T-helper 2 cell treated with Interferon-gamma antibody and Interleukin-4, amounts not matched to agents 100 ng/mL and 5 ng/mL, for 36 hours (primary cell): ENCODE results near the gene RXRA. TPM values are rescaled to one million over a fixed set of nuclear protein-coding genes. Genes with fewer than 3 reads are reported as not detected.

Source experiments
- intact Hi-C: fragments of 100-400 bp; cut with micrococcal nuclease; formaldehyde crosslinking; loops from one replicate; pipeline ENCODE4 v1.15.1; 2023
- total RNA-seq: library from RNA; stranded (reverse); gene quantifications from 2 replicates; pipeline ENCODE4 v1.2.3, GENCODE V29; 2022

Gene RXRA
- 6.6 and 7.8 TPM in 2 replicates for total RNA-seq

DNA sequence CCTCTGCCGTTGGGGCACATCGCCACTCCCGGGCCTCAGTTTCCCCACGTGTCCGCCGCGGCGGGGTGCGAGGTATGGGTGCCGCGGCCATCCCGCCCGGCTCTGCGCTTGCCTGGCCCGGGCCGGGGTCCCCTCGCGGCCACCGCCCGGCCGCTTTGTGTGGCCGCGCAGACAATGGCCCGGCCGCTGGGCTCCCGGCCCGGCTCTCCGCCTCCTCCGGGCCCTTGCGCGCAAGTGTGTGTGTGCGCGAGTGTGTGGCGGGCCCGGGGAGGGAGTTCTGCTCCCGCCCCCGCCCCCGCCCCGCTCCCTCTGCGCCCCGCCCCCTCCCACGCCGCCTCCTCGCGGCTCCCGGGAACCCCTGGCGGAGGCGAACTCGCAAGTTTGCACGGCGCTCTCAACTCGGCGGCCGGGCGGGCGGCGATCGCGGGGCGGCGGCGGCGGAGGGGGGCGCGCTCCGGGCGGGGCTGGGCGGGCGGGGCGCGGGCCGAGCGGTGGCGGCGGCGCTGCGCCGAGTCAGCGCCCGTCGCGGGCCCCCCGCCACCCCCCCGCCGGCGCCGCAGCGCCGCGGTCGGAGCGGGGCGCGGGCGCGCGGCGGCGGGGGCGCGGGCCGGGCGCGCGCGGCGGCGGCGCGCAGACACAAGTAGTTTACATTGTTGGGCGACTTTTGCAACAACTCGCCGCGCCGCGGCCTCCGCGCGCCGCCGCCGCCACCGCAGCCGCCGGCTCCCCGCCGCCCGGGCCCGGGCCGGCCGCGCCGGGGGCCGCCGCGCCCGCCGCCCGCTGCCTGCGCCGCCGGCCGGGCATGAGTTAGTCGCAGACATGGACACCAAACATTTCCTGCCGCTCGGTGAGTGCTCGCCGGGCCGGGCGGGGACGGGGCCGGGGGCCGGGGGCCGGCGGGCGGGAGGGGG is at the start of gene RXRA:
TSS of gene RXRA (plus strand) at position 643 of the 911 bp plus-strand sequence. CDS start at position 820, 177 bp downstream.
- intact Hi-C loops = loop anchor here (5.0 to 10.0 kb wide), 2 partner anchors 154 to 261 kb away; partner anchors contain the start of gene BRD3

DNA sequence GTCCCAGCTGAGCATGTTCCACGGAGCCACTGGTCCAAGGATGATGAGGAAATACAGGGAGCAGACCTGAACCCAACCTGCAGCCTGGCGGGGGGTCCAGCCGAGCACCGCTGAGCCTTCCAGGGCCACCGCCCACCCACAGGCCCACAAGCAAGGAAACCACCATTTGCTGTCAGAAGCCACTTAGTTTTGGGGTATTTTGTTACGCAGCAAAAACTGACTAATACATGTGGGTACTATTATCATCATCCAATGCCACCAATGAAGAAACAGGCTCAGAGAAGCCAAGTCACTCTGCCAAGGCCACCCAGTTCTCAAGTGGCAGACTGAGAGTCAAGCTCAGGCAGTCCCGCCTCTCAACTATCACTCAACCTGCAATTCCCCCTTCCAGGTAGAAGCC is 48.0 kb upstream of the RXRA start:
- intact Hi-C loops = no loop called here

DNA sequence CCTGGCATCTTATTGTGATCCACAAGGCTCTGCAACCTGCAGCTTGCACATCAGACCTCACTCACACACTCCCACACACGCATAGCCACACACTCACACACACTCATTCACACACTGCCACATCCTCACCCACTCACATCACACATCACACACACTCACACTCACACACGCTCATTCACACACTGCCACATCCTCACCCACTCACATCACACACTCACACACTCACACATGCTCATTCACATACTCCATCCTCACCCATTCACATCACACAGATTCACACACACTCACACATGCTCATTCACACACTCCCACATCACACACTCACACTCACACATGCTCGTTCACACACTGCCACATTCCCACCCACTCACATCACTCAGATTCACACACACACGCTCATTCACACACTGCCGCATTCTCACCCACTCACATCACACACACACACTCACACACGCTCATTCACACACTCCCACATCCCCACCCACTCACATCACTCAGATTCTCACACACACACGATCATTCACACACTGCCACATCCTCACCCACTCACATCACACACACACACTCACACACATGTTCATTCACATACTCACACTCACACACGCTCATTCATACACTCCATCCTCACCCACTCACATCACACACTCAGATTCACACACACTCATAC is 47.1 kb upstream of the RXRA start:
- intact Hi-C loops = no loop called here

DNA sequence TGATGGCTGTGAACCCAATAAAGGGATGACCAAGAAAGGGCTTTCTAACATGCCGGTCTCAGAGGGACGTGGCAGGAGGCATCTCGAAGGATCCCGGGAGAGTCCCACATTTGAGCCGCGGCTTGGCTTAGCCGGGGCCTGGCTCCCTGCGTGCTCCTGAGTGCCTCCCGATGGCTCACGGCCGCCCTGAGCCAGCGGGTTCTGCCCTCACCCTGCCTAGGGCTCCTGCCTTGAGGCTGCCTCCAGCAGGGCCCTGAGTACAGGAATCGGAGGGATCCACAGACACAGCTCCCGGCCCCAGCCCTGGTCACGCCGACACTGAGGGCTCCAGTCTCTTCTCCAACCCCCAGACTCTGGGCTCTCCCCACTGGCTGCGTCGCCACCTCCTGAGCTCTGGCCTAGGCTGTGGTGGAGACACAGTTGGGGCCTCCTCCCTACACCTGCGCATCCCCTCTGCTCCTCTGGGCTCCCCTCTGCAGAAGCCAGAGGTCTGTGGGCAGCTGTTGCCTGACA is 44.1 kb upstream of the RXRA start:
- intact Hi-C loops = no loop called here

DNA sequence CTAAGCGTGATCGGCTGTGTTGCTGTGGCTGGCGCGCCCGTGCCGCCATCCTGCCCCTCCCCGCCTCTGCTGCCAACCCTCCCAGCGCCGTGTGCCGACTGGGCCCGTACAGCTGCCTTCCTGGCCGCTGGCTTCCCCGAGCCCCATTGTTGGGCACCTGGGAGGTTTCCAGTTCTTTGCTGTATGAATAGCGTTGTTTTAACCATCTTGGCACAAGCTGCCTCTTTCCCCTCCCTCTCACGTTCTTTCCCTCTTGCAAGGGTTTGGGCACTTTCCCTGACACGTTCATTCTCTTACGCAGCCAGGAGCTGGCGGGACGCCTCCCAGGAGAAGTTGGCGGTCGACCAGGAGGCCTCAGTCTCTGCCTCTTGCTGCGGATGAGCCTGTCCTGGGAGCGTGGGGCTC is 43.1 kb upstream of the RXRA start:
- intact Hi-C loops = no loop called here

DNA sequence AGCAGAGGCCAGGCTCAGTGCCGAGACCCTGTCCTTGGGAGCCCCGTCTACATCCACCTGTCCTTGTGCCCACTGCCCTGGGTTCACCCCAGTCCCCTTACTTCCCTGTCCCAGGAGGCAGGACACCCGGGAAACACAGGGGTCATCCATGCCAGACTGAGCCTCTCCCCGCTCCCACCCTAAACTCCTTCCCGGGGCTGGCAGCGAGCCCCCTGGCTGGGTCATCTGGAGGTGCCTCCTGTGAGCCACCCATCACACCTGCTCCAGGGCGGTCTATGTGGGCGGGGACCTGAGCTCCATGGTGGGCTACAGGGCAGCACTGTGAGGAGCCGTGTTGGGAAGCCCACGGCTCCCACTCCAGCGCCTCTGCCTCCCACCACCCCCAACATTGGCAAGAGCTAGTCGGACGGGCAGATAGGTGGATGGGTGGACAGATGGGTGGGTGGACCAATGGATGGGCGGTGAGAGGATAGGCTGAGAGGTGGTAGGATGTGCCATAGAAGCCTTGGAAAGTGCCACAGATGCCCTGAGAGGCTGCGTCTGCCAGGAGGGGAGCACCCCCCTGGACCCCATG is 42.5 kb upstream of the RXRA start:
- intact Hi-C loops = no loop called here

DNA sequence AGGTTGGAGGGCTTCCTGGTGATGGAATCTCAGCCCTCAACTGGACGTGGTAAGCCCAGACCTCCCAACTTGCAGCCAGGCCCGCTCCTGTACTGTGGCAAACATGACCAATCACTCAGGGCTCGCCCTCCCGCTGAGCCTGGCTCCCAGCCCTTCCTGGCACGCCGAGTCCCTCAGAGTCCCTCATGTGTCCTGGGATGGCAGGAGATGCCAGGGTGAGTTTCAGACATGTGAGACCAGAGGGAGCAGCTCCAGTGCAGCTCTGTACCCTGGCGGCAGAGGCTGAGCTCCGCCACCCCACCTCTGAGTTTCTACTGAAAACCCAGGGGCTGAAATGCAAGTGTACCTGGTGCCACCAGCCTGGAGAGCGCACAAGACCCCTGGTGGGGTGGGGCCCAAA is 42.0 kb upstream of the RXRA start:
- intact Hi-C loops = no loop called here

DNA sequence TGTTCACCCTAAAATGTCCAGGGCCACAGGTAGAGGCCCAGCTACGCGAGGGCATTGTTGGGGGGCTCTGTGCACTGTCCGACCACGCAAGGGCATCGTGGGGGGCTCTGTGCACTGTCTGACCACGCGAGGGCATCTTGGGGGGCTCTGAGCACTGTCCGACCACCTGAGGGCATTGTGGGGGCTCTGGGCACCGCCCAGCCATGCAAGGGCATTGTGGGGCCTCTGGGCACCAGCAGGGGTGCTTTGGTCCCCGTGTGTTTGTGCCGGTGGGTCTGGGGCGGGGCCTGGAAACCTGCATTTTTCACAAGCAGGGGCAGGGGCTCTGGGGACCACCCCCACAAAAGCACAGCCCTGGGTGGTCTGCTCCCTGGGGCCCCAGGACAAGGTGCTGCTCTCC is 41.5 kb upstream of the RXRA start:
- intact Hi-C loops = no loop called here

DNA sequence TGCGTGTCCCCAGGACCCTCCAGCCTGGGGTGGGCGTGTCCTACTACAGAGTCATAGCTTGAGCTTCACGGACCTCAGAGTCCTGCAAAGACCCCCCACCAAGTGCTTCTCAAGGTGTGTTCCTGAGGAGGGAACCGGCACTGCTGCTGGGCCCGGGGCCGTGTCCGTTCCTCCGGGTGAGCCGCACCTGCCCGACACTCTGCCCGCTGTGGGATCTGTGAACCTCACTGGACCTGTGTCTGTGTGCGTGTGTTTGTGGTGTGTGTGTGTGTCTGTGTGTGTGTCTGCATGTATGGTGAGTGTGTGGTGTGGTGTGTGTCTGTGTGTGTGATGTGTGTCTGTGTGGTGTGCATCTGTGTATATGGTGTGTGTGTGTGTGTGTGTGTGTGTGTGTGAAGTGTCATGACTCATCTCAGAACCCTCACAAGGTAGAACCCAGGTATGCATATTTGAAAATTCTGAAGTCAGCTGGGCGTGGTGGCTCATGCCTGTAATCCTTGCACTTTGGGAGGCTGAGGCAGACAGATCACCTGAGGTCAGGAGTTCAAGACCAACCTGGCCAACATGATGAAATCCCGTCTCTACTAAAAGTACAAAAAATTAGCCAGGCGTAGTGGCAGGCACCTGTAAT is 40.9 kb upstream of the RXRA start:
- intact Hi-C loops = no loop called here

DNA sequence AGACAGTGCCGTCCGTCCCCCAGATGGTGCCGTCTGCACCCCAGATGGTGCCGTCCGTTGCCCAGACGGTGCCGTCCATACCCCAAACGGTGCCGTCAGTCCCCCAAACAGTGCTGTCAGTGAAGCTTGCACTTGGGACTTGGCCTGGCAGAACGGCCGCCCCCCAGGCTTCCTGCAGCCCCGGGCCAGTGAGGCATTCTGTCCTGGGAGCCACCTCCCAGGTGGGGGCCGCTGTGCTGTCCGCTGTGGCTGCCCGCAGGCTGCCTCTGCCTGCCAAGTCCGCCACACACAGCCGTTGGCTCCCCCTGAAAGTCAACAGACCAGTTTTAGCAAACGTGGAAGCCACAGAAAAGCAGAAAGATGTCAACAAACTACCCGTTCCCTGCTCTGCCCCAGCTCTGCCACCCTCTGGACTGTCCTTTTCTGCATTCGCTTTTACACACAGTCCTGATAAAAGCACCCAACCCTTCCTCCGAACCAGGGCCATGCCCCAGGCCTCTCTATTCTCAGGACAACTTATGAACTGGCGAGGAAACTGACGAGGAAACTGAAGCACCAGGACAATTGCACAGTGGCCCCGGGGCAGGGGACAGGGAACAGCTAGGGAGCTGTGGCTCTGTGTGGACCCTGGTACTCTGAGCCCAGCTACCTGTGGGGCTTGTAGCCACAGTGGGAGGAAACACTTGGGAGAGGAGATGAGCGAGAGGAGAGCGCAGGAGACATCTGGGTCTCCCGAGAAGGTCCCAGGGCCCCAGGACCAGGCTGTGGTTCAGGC is 39.6 kb upstream of the RXRA start:
- intact Hi-C loops = no loop called here

DNA sequence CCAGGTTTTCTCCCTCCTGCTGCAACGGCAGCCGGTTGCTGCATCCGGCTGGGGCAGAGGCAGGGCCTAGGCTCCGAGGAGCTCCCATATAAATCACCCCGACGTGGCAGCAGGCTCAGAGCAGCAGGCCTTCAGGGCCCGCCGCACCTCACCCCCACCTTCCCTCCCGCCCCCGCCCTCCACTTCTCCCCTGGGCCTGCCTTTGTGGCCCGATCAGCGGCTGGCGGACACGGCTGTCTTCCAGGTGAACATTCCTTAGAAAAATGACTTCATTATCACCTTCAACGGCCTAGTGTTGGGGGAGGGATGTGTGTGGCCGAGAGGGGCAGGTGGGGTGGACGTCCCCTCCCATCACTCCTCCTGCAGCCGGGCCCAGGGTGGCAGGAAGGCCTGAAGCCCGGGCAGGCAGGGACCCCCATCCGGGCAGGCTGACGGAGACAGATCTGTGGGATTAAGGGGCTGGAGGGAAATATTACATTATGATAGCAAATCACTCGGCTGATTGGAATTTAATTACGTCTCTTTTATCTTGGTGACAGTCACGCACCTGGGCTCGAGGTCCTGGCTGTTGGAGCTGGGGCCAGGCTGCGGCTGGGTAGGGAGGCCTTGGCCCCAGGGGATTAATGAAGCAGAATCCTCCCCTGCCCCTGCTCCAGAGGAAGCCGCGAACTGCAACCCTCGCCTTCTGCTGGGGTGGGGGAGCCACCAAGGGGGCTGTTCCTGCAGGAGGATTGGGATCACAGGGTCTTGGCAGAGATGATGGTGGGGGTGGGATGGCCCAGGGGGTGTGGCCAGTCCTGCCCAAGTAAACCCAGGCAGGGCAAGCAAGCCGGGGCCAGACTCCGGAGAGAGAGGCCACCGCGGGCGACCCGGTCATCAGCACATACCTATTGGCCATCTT is 38.4 kb upstream of the RXRA start:
- intact Hi-C loops = no loop called here

DNA sequence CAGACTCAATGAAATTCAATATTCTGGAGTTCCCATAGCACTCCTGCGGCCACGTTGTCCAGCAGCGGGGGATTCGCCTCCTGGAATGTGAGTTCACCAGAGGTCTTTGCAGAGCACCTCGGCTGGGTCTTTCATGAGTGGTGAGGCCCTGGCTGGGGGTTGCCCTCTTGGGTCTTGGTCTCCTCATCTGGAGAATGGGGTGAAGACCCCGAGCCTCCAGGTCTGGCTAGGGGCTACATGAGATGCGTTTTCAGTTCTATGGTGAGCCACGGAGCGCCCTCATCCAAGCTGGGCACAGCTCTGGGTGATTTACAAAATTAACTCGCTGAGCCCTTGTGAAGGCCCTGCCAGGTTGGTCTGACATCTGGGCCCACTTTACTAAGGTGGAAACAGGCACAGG is 37.5 kb upstream of the RXRA start:
- intact Hi-C loops = no loop called here

DNA sequence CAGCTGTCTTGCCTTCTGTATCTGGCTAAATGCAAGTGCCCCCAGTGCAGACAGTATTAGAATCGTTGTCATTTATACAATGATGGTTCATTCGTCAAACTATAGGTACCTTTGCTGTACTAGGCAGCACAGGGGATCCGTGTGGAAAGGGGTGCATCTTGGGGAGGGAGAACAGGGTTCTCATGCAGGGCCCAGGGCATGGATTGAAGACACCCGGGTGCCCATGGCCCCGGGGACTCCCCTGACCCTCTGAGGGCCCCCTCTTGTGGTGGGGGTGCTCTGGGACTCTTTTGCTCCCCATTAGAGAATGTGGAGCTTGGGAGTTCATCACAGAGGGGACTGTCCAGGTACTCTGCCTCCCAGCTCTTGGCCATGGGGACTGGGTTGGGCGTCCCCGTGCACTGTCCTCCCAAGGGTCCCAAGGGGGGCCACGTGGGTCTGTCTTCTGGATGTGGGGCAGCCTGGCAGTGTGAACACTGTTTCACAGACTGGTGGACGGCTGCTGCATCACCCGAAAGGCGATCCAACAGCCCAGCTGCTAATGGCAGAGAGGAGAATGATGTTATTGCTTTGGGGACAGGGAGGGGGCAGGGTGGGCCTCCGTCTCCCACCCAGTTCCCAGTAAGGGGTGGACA is 36.9 kb upstream of the RXRA start:
- intact Hi-C loops = no loop called here

DNA sequence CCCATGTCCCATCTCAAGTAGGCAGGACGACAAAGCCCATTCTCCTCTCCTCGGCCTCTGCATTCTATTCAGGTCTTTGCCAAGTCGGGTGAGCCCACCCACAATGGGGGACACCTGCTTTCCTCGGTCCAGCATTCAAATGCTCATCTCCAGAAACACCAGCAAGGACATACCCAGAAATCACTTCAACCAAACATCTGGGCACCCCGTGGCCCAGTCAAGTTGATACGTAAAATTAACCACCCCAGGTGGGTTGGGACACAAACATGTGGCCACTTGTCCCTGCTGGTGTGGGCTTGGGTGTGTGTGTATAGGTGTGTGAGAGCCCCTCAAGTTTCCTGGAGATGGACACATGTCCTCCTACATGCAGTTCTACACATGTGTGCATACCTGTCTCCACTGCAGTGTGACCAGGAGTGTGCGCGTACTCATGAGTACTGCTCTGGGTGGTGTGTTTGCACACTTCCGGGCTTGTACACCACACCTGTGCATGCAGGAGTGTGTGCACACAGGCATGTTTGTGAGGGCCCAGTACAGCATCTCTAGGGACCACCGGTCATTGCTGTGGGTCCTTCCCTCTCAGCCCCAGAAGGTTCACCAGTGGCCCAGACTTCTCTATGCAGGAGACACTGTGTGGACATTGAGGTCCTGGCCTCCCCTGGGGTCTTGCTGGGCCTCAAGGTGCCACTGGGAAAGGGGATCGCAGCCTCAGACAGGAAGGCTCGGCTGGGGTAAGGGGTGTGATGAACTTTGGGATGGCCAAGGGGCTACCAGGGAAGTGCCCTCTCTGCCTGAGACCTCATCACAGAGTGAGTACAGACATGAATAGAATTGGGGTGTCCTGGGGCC is 35.4 kb upstream of the RXRA start:
- intact Hi-C loops = no loop called here

DNA sequence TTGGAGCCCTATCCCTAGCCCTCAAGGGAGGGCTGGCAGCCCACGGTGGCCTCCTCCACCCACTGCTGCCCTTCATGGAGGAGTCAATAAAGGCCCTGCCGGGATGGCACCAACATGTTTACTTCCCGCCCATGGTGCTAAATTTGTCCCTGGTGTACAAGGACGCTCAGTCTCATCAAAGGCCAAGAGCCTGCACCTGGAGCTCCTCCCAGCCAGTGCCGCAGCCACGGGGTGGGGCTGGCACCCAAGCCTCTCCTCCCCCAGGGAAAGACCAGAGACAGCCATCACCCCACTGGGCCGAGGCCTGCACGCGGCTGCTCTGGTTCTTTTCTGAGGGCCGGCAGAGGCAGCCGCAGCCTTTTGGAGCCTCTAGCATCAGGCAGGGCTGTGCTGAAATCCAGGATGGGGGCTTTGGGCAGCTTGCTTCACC is 34.8 kb upstream of the RXRA start:
- intact Hi-C loops = no loop called here

DNA sequence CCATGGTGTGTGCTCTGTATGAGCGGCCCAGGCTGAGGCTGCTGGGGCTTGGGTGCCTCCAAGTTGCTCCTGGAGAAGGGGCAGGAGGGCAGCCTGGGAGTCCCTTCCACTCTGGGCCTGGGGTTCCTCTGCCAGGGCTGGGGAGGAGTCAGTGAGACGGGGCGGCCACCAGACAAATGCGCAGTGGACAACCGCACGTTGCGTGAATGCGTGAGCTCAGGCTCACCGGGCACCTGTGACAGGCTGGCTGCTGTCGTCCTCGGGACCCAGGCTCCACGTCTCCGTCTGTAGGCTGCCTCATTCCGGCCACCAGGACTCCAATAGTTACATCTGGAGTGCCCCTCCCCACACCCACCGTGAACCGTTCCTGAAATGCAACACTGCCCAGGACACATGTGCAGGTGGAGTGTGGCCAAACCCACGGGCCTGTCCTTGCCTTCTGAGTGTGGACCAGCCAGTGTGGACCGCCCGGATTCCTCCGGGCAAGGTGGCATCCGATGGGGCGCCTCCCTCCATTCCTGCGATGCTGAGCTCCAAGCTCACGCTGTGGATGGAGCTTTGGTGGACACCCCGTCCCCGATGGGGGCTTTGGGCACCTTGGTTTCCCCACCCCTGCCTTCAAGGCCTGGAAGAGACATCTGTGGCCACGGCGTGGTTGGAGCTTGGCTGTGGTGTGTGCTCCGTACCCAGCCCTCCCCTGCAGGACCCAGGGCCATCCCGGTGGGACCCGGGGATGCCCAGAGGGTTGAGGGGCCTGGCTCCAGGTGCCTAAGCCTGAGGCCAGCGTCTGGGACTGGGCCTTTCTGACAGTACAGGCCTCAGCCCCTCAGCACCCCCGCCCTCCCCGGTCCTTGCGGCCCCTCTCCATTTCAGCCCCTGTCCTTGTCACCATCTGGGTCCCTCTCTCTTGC is 34.0 kb upstream of the RXRA start:
- intact Hi-C loops = no loop called here

DNA sequence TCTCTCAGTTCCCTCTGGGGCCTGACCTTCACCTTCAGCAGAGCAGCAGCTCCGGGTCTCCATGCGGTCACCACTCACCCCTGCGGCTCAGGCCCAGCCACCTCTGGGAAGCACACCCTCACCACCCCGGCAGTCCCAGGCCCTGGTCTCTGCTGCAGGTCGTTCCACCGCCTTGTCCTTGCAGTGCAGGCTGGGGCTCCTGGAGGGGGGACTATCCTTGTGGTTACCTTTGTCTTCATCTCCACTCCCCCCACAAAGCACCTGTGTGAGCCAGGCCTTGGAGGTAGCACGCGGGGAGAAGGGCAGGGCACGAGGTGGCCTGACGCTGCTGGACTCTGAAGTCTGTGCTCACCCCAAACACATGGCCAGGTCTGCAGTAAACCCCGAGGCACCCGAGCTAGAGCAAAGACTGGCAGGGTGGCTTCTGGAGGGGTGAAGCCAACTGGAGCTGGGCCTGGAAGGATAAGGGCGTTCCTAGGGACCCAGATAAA is 33.2 kb upstream of the RXRA start:
- intact Hi-C loops = no loop called here
